ENCODE data around the gene CEMIP. TPM values are rescaled to one million over a fixed set of nuclear protein-coding genes. Genes with fewer than 3 reads are reported as not detected.
A peak's percentile ranks its signal among the peaks of the same experiment; 100 is the strongest.

Gene CEMIP
- total and polyA plus RNA-seq, 2 of the 13 experiments (the other 11 are each of a cell fraction or from before 2014, with no cell fraction given) = 4.3 to 28.5 TPM

- no peak for TF ChIP-seq GZF1 (CRISPR knock-in tag; IDR thresholded peaks at IDR 0.05)
- no peak for TF ChIP-seq HMGA1 (CRISPR knock-in tag; conservative IDR thresholded peaks at IDR 0.05)
- TF ChIP-seq HBP1 (CRISPR knock-in tag; IDR thresholded peaks at IDR 0.05; ENCODE audit: low read depth) = no peak
- no peak for TF ChIP-seq PTBP1 (IDR thresholded peaks at IDR 0.05; ENCODE audit: low read depth, low read length, poor library complexity, severe bottlenecking)
- TF ChIP-seq ZNF510 (CRISPR knock-in tag; IDR thresholded peaks at IDR 0.05; ENCODE audit: low read depth) = no peak
- no peak for TF ChIP-seq ZNF180 (CRISPR knock-in tag; IDR thresholded peaks at IDR 0.05; ENCODE audit: borderline replicate concordance, low read depth)
- no peak for TF ChIP-seq ELF4 (CRISPR knock-in tag; IDR thresholded peaks at IDR 0.05; ENCODE audit: borderline replicate concordance)
- TF ChIP-seq ZNF614 (CRISPR knock-in tag; IDR thresholded peaks at IDR 0.05; ENCODE audit: borderline replicate concordance) = no peak
- no peak for TF ChIP-seq AHR (CRISPR knock-in tag; IDR thresholded peaks at IDR 0.05)
- no peak for TF ChIP-seq E2F2 (CRISPR knock-in tag; IDR thresholded peaks at IDR 0.05; ENCODE audit: borderline replicate concordance)
- TF ChIP-seq HOMEZ (CRISPR knock-in tag; IDR thresholded peaks at IDR 0.05; ENCODE audit: low read depth) = no peak
- no peak for TF ChIP-seq ZFP1 (CRISPR knock-in tag; IDR thresholded peaks at IDR 0.05)
- TF ChIP-seq HNF4G (IDR thresholded peaks at IDR 0.05; ENCODE audit: borderline replicate concordance, low read depth, low read length) = no peak
- no peak for TF ChIP-seq HNF4G (CRISPR knock-in tag; IDR thresholded peaks at IDR 0.05; ENCODE audit: borderline replicate concordance, low read depth)
- TF ChIP-seq ZKSCAN8 (CRISPR knock-in tag; IDR thresholded peaks at IDR 0.05; ENCODE audit: borderline replicate concordance) = no peak
- TF ChIP-seq SATB2 (CRISPR knock-in tag; IDR thresholded peaks at IDR 0.05) = no peak
- no peak for TF ChIP-seq ZNF557 (CRISPR knock-in tag; IDR thresholded peaks at IDR 0.05)
- TF ChIP-seq ZBTB4 (CRISPR knock-in tag; IDR thresholded peaks at IDR 0.05; ENCODE audit: borderline replicate concordance) = no peak
- TF ChIP-seq MTF1 (CRISPR knock-in tag; IDR thresholded peaks at IDR 0.05) = no peak
- TF ChIP-seq PATZ1 (CRISPR knock-in tag; IDR thresholded peaks at IDR 0.05) = peak; percentile 97
- TF ChIP-seq TBL1XR1 (IDR thresholded peaks at IDR 0.05; ENCODE audit: borderline replicate concordance, low read length, partially characterized antibody) = no peak
Observed at GRCh38 chr15:80778964-80779657, at the start of gene CEMIP (continued).
